Left ventricle myocardium superior (tissue), 1 donor: ENCODE results near the gene CAPN10. TPM values are rescaled to one million over a fixed set of nuclear protein-coding genes. Genes with fewer than 3 reads are reported as not detected.

Experiments
- ATAC-seq: fragments of 200-7000 bp; cut with Tn5 transposase; one replicate; pipeline ENCODE4 v1.9.1; 2020; ENCODE audit warnings: mild to moderate bottlenecking, moderate library complexity
- DNase-seq: peaks from one replicate; pipeline ENCODE4 v3.0.0-alpha.2; 2020
- intact Hi-C: fragments of 100-400 bp; cut with micrococcal nuclease; formaldehyde crosslinking; loops from one replicate; pipeline ENCODE4 v1.11.0; 2022
- total RNA-seq: library from RNA; stranded (reverse); fragmentation: NEBNext Ultra II Directional; extraction: Animal tissue kit (Norgen Biotek cat#: 25700); gene quantifications from one replicate; pipeline ENCODE4 v1.2.1, GENCODE V29; 2021
- donor health status: DM: no; HTN: yes; CAD: no; lungs with severe emphysema.

Gene CAPN10
- total RNA-seq, 1 donor from 2014 or later, result 51.2 TPM

DNA sequence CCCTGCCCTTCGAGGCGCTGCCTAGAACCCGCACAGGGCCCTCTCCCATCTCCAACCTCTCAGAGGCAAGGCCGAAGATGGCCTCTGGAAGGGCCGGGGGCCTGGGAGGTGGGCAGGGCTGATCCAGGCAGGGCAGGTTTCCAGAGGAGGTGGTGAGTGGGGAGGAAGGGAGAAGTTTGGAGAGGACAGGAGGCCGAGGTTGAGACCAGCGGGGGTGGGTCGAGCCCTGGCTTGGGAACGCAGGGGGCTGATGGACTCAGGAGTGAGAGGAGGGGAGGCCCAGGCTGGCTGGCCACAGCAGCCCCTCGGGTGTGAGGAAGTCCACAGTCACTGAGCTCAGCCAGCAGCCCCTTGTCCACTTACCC is 10.5 kb downstream of the CAPN10 start:
- ATAC-seq, result no peak
- intact Hi-C loops, result no loop called here
- no peak for DNase-seq

DNA sequence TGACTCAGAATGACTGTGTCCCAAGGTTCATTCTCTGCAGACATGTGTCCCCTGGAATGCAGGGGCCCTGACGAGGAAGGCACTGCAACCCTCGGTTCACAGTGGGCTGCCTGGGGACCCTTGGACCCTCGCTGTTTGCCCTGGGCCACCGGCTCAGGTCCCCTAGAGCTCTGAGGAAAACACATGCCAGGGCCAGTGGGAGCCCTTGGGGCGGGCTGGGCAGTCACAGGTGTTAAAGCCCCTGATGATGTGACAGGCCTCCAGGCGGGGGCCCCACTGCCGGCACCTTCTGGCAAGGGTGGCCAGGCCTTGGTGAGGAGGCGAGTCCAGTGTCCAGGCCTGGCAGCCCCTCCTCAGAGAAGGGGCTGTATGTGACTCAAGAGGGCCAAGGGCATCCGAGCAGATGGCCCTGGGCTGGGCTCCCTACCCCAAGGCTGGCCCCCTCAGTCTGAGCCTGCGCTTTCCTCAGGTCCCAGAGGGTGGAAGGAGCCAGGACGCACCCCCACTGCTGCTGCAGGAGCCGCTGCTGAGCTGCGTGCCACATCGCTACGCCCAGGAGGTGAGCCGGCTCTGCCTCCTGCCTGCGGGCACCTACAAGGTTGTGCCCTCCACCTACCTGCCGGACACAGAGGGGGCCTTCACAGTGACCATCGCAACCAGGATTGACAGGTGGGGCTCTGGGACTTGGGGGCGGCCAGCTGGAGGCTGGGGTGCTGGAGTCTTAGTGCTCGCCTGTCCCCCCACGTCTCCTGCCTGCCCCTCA is 11.1 kb downstream of the CAPN10 start:
- DNase-seq, result peak; percentile 27
- intact Hi-C loops, result no loop called here
- ATAC-seq, result no peak

DNA sequence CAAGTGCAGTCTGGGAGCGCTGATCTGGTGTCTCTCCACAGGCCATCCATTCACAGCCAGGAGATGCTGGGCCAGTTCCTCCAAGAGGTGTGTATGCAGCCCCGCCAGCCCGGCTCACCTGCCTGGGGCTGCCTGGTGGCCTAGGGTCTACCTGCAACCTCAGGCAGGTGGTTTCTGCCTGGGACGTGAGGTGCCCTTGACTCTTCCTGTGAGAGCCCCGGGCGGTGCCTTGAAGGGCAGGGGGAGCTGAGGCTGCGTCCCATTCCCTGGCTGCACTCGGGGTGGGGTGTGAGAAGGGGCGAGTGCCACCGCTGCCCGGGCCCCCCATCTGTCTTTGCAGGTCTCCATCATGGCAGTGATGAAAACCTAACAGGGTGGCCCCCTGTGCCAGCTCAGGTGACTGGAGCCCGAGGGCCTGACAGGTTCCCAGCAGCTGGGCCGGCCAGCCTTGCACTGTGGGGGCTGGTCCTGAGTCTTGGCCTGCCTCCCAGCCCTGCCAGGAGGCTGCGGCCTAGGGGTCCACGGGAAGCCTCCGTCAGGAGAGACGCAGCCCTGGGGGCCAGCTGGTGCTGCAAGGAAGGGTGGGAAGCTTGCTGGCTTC is 11.9 kb downstream of the CAPN10 start:
- DNase-seq (peak; percentile 29), ATAC-seq (no peak)
- intact Hi-C loops, result no loop called here

DNA sequence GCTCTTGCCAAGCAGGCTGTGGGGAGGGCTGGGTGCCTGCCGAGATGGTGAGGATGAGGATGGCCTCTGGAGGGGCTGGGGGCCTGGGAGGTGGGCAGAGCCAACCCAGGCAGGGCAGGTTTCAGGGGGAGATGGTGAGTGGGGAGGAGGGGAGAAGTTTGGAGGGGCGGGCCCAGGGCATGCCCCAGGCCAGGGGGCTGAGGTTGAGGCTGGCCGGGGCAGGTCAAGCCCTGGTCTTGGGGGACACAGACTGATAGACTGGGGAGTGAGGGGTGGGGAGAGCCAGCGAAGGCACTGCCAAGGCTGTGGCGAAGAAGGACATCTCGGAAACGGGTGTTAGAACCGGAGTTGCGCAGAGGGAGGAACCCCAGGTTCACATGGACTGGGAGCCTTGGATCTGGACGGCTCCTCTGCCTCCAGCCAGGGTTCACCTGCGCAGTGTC is 12.6 kb downstream of the CAPN10 start:
- intact Hi-C loops, result no loop called here
- ATAC-seq, result no peak
- DNase-seq, result no peak

DNA sequence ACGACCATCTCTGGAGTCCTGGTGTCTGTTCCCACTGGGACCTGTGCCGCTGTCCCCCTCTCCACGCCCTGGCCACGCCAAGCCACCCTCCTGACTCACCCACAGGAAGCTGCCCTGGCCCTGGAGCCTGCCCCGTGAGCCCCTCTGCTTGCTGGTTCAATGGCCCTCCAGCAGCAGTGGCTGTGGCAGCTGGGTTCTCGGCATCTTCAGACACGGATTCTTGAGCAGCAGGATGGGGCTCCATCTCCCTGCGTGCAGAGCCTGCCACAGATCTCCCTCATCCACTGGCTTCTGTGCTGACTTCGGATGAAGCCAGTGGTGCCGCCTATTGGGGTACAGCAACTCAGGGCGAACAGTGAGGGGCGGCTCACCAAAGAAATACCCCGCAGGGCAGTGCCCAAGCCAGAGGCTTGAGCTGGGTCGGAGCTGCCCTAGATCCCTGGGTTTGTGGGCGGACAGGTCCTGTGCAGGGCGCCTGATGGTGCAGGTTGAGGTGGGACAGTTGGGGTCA is 14.0 kb downstream of the CAPN10 start:
- ATAC-seq (no peak), DNase-seq (no peak)
- intact Hi-C loops, result no loop called here

DNA sequence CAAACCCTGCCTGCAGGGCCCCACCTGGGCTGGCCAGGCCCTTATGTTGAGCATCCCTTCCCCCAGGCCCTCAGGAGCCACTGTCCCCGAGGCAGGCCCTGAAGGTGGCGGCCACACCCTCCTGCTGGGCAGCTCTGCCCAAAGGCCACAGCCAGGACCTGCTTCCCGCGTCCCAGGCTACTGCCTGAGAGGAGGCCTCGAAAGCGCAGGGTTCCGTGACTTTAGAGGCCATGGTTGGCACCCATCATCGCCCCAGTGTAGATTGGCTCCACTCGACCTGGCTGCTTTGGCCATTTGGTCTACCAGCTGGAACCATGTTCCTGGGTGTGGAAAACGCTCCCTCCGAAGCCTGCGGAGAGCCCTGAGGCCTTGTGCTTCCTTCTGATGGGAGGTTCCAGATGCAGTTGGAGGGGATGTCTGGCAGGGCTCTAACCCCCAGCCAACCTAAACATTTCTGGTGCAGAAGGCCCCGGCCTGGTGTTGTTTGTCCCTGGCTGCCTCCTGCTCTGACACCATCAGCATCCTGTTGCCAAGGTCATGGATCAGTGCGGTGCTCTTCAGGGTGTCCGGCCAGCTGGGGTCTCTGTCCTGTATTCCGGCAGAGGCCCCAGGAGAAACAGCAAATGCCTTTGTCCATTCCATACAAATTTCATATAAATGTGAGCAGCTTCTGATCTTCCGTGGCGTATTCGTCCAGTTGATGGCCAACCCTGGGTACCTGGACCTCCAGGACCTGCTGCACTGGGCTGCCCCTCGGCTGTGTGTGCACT is 14.7 kb downstream of the CAPN10 start:
- DNase-seq (no peak), ATAC-seq (no peak)
- intact Hi-C loops, result no loop called here

DNA sequence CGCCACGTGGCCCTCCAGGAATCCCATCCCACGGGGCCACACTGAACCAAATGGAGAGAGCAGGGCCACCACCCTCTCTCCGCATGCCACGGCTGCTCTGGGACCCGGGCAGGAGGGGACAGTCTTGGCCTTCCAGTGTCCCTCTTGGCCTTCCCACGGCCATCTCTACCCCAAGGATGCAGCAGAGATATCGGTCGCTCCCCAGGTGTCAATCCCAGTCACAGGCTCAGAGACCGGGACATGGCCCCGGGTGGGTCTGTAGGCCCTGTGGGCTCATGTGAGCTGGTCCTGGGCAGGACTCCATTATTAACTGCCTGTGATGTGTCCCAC is 15.3 kb downstream of the CAPN10 start:
- peak; percentile 20 for DNase-seq
- intact Hi-C loops, result no loop called here
- no peak for ATAC-seq

DNA sequence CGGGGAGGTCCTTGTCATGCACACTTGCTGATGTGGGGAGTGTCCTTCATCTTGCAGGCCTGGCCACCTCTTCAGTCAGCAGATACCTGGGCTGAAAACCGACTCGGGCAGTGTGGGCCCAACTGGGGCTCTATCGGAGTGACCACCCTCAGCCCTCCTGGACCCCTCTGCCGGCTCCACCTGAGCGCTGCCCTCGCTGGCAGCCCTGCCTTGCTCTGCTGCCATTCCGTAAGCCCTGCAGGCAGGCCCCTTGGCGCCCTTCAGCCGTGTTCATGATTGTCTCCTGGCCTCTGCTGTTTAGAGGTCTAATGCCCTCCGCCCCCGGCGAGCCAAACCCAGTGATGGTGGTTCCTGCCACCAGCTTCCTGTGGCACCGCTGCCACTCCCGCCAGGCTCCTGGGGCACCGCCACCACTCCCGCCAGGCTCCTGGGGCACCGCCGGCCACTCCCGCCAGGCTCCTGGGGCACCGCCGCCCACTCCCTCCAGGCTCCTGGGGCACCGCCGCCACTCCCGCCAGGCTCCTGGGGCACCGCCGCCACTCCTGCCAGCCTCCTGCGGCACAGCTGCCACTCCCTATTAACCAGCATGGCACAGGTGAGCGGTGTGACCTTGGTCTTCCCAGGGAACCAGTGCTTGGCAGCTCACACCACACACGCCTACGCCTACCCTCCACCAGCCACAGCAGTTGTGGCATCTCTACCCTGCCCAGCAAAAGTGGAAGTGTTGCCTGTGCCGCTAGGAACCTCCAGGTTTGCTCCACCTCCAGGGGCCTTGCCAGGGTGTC is 15.9 kb downstream of the CAPN10 start:
- ATAC-seq (no peak), DNase-seq (peak; percentile 21)
- intact Hi-C loops, result no loop called here

DNA sequence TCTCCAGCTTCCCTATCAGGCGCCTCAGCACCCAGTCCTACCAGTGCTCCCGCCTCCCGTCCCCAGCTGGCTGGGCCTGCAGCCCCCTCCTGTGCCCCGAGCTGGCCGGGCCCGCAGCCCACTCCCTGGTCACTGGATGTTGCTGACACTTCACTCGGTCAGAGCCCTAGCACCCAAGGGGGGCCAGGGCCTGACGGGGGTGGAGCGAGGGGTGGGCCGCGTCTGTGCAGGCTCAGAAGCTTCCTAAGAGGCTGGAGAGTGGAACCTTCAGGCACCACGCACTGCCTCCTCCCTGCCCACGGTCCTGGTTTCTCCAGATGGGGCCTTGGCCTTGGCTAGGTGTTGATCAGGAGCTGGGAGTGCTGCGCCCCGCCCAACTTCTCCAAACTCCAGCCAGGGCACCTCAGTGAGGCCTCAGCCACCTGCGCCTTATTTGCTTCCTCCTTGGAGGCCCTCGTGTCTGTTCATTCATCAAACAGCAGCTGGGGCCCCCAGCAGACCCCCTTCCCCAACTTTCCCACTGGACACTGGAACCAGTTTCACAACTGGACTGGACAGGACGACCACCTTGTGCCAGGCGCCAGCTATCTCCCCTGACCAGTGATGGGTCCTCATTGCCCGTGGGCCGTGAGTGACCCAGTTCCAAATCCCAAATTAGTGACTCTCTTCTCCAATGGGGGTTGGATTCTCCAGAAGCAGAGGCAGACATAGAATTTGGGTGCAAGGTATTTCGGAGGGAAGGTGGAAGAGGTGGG is 16.7 kb downstream of the CAPN10 start:
- DNase-seq, result no peak
- ATAC-seq, result no peak
- intact Hi-C loops, result no loop called here

DNA sequence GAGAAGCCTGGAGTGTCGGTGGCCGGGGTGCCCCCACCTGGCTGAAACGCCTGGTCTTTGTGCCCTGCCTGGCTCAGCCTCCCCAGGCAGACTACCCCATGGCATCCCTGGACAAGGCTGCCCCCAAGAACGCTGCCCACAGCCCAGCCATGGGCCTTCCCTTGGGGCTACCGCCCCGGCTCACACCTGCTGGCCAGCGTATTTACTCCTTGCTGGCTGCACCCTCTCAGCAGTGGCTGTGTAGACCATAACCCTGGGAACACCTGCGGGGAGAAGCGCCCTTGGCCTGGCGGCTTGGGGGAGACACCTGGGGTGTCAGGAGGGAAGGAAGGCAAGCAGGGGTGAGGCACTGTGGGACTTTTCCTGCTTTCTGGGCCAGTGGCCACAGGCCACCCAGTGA is 17.3 kb downstream of the CAPN10 start:
- no peak for ATAC-seq
- no peak for DNase-seq
- intact Hi-C loops, result no loop called here

DNA sequence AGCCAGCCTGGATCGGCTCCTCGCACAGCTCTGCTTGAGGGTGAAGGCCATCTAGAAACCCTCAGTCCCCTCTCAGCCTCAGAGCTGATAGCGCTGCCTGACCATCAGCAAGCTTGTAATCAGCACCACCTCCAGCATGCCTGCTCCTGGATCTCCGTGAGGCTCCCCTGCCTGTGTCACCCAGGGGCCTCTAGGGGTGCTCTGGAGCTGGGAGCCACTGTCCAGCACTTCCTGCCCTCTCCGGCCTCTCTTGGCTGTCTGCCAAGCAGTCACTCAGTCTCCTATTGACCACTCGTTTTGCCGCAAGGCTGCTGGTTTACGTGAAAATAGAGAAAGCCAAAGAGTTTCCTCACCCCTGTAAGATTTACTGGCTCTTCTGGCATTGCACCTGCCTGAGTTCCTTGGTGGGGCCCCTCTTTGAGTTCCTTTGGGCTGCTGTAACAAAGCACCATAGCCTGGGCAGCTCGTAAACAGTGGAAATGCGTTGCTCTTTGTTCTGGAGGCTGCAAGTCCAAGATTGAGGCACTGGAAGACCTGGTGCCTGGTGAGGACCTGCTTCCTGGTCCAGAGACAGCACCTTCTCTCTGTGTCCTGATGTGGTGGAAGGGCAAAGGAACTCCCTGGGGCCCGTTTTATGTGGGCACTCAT is 17.9 kb downstream of the CAPN10 start:
- ATAC-seq (peak; percentile 68), DNase-seq (peak; percentile 81)
- intact Hi-C loops, result no loop called here

DNA sequence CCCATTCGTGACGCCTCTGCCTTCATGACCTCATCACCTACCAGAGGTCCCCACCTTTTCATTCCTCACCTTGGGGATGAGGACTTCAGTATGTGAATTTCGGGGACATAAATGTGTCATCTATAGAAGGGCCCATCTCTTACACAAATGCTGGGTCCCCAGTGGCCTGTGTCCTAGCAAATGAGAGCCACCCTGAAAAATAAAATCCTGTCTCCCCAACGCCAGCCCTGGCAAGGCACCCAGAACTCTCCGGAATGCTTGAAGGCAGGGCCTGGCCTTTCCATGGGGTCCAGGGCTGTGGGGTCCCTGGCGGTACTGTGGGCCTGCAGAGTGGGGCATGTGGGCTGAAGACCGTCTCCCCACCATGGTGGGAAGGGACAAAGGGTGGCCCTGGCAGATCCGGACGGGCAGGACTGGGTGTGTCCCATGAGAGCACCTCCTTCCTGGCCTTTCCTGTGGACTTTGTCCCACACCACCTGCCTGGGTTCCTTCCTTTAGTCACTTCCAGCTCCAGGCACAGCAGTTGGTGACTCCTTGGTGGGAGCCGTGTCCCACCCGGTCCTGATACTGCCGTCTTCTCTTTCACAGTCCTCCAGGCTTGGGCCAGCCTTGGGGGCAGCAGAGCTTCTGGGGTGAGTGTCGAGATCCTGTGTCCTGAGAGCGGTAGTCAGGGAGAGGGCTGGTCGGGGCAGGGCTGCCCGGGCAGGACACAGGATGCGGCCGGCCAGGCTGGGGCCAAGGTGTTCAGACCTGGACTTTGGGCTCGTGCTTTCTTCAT is 18.6 kb downstream of the CAPN10 start:
- intact Hi-C loops, result no loop called here
- DNase-seq, result peak; percentile 22
- ATAC-seq, result no peak

DNA sequence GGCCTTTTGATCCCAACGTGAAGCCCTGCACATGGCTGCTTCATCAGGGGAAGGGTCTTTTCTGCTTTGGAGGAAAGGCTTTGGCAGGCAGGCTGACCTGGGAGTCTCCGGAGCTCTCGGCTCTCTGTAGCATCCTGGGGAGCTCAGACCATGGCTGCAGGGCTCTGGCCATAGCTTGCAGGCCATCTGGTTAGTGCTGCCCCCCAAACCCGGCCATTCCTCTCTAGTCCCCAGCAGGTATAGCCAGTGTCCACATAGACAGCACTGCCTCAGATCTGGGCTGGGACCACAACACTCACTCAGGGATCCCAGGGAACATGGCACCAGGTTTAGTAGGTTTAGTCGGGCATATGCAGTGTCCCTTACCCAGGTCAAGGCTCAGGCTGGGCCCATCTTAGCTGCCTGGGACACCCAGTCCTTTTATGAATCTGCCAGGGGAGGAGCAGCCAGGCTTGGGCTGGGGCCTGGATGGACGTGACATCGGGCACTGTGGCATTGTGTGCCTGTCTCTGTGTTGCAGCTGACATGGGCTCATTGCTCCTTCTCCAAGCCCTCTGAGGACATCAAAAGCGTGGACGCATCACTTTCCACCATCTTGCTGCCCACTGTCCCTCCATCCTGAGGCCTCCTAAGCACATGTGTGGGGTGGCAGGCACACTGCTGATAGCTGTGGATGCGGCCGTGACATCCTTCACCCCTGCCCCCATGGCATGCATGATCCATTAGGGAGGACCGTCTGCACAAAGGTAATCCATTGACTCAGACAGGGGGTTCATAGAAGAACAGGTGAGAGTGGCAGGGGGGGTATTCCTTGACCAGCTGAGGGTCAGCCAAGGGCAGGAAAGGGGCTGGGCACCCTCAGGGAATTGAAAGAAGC is 19.6 kb downstream of the CAPN10 start:
- ATAC-seq (no peak), DNase-seq (no peak)
- intact Hi-C loops, result no loop called here

DNA sequence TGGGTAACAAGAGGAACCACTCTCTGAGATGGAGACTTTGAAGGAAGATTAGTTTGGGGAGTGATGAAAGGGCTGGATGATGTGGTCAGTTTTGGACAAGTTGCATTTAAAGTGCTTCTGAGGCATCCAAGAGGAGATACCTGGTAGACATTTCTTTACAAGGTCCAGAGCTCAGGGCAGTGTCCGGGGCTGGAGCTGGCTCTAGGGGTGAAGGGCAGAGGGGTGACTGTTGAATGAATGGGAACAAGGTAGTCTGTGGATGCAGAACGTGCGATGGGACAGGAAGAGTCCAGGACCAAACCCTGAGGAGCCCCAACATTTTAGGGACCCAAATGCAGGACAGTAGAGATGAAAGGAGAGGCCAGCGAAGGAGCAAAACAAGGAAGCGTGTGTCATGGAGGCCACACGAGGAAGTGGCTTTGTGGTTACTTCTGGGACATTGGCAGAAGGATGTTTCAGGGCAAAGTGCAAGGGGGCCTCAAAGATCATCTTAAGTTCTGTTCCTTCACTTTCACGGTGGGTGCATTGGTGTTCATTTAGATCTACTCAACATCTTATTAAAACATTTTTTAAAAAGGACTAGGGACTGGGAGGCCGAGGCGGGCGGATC is 25.2 kb downstream of the CAPN10 start:
- DNase-seq, result peak; percentile 23
- intact Hi-C loops, result no loop called here

DNA sequence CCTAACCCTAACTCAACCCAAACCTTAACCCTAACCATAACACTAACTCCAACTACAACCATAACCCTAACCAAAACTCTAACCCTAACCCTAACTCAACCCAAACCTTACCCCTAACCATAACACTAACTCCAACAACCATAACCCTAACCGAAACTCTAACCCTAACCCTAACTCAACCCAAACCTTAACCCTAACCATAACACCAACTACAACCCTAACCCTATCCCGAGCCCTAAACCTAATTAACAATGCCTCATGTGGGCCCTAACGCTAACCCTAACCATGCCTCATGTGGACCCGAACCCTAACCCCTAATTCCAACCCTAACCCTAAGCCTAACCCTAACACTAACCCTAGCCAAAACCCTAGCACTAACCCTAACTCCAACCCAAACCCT is 27.2 kb downstream of the CAPN10 start:
- DNase-seq (no peak), ATAC-seq (no peak)
- intact Hi-C loops, result no loop called here

More for the DNA sequence above, 25.2 kb downstream of the CAPN10 start:
- ATAC-seq, result no peak

DNA sequence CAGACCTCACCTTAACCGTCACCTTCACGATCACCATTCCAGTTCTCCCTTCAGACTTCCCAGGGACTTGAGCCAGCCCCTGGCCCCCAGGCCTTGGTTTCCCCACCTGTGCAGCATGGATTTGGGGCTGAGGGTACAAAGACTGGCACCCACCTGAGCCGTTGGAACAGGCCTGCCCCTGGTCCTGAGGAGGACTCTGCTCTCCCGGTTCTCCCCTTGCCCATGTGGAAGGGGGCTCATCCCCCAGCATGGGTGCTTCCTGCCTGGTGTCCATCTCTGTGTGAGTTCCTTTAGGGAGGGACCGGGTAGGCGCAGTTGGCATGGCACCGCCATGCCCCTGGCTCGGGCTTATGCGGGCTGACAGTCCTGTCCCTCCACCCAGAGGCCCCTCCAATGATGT is 27.9 kb downstream of the CAPN10 start:
- ATAC-seq, result no peak
- no peak for DNase-seq
- intact Hi-C loops, result no loop called here
